Measurements from ENCODE around the gene DNAH7.

The DNAH7 gene

DNA sequence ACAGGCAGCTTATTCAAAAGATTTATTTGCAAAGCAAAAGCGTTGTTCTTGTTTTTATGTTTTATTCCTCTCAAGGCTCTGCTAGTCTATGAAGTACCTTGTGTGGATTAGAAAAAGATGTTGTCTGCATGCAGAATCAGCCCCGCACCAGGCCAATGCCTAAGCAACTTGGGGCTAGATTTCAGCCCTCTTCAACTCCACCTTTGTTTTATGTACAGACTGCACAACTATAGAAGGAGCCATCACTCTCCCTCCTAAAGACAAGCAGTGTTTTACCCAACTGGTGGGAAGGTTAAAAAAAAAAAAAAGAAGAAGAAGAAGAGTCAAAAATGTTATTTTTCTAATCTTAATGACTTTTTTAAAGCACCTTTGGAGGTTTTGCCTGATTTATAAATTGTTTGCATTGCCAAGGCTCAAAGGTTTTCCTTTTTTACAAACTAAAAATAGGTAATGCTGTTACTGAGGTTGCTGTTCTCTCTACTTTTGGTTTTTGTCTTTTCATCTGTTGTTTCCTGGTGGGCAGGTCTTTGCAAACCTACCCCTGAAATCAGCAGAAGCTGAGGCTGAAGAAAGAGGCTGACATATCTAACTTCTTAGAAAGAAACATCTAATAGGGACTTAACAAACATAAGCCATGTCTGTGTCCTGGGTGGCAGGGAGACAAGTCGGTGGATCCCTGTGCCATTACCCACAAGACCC, 247.6 kb downstream of the DNAH7 start:
- no peaks in the 10 kb centered on the region for H3K36me3 ChIP-seq (ENCODE audit: control insufficient read depth, low read depth, low read length)
- H3K4me3 ChIP-seq (ENCODE audit: low read length): no peak overlapping the region
- H3K9ac ChIP-seq (ENCODE audit: low read length): no peak overlapping the region
- no peaks in the 10 kb centered on the region for H3K27me3 ChIP-seq (ENCODE audit: control insufficient read depth, insufficient read depth, low read length)
- no peaks in the 10 kb centered on the region for H3K4me1 ChIP-seq (ENCODE audit: control insufficient read depth, low read depth, low read length)
- H3K9me3 ChIP-seq (ENCODE audit: control insufficient read depth, low read depth, low read length): no peaks in the 10 kb centered on the region
- H3K27ac ChIP-seq (ENCODE audit: low read length): no peak overlapping the region

DNA sequence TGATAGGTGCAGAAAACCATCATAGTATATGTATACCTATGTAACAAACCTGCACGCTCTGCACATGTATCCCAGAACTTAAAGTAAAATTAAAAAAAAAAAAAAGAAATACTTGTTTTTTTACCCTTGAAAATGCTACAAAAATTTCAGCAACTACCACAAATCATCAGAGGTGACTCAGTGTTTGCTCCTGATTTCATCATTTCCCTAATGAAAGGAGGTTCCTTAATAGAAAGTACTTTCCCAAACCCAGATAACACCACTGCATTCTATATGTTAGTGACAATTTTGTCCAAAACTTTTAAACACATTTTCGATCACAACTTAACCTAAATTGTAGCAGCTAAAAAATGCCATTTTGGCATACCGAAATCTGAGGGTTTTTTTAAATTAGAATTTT, 248.3 kb downstream of the DNAH7 start:
- no peaks in the 10 kb centered on the region for H3K9me3 ChIP-seq (ENCODE audit: control insufficient read depth, low read depth, low read length)
- no peak overlapping the region for H3K9ac ChIP-seq (ENCODE audit: low read length)
- no peaks in the 10 kb centered on the region for H3K36me3 ChIP-seq (ENCODE audit: control insufficient read depth, low read depth, low read length)
- H3K27me3 ChIP-seq (ENCODE audit: control insufficient read depth, insufficient read depth, low read length): no peaks in the 10 kb centered on the region
- H3K27ac ChIP-seq (ENCODE audit: low read length): no peak overlapping the region
- no peaks in the 10 kb centered on the region for H3K4me1 ChIP-seq (ENCODE audit: control insufficient read depth, low read depth, low read length)
- H3K4me3 ChIP-seq (ENCODE audit: low read length): no peak overlapping the region

DNA sequence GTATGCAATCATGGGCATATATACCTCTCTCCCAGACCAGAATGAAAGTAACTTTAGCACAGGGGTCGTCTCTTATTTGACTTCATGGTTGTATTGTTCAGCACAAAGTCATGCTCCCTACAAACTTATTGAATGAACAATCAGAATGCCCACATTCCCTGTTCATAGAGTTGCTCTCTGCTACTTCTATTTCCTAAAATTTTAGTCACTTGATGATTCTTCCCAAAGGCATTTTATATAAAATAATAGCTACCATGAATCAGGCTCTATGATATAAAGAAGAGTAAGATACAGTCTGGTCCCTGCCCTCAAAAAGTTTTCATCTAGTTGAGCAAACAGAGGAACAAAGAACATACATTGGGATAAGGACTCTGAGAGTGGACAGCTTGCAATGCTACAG, 249.4 kb downstream of the DNAH7 start:
- Histone ChIP-seq H3K4me1 (ENCODE audit: control insufficient read depth, low read depth, low read length) (no peaks in the 10 kb centered on the region), H3K9me3 (ENCODE audit: control insufficient read depth, low read depth, low read length) (no peaks in the 10 kb centered on the region), H3K9ac (ENCODE audit: low read length) (no peak overlapping the region), H3K27ac (ENCODE audit: low read length) (no peak overlapping the region), H3K36me3 (ENCODE audit: control insufficient read depth, low read depth, low read length) (no peaks in the 10 kb centered on the region), H3K4me3 (ENCODE audit: low read length) (no peak overlapping the region), H3K27me3 (ENCODE audit: control insufficient read depth, insufficient read depth, low read length) (no peaks in the 10 kb centered on the region)

DNA sequence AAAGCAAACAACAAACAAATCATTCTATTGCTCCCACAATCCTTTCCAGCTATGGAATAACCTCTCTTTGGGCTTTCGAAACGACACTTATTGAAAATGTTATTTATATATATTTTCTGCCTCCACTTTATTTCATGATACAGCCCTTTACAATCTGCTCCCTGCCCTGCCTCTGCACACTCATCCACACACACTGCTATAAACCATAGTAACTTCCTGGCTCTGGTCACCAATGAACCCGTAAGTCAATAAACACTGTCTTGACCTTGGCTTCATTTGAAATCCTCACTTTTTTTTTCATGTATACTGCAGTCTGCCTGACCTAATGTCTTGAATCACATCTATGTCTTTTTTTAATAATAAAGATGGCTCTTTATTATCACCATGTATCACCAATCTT, 250.1 kb downstream of the DNAH7 start:
- Histone ChIP-seq H3K4me3 (ENCODE audit: low read length) (no peak overlapping the region), H3K9ac (ENCODE audit: low read length) (no peak overlapping the region), H3K27me3 (ENCODE audit: control insufficient read depth, insufficient read depth, low read length) (no peaks in the 10 kb centered on the region), H3K27ac (ENCODE audit: low read length) (no peak overlapping the region), H3K36me3 (ENCODE audit: control insufficient read depth, low read depth, low read length) (no peaks in the 10 kb centered on the region), H3K4me1 (ENCODE audit: control insufficient read depth, low read depth, low read length) (no peaks in the 10 kb centered on the region), H3K9me3 (ENCODE audit: control insufficient read depth, low read depth, low read length) (no peaks in the 10 kb centered on the region)

DNA sequence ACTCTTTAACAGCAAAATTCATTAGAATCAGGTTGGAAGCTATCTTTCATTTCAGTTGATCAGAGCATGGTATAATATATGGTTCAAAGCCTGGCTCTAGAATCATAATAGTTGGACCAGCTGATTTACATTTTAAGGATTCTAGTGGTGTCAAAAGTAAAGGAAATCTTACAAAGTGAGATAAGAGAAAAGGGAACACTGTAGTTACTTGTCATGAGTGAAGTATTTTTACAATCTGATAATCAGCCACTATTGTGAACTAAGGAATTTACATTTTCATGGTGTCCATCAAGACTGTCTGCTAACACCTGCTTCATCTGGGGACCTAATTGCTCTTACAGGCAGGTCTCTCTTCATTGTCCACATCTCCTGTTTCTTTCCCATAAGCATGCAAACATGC, 250.5 kb downstream of the DNAH7 start:
- Histone ChIP-seq H3K9me3 (ENCODE audit: control insufficient read depth, low read depth, low read length) (no peaks in the 10 kb centered on the region), H3K4me3 (ENCODE audit: low read length) (no peak overlapping the region)

DNA sequence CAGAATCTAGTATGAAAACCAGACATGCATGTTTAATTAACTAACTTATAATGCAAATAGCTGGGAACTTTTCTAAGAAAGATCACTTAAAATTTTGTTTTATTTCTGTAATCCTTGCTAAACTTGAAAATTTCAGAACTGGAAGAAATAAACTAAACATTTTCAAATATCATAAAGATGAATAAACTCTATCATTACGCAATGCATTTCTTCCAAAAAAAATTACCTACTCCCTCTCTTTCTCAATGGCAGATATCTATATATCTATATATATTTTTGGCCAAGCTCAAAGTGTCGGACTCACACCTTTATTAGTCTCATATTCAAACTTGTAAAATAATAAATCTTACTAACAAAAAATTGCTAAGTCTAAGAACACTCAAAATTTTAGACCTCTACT, 253.6 kb downstream of the DNAH7 start:
- Histone ChIP-seq H3K36me3 (ENCODE audit: control insufficient read depth, low read depth, low read length) (no peaks in the 10 kb centered on the region), H3K27ac (ENCODE audit: low read length) (no peak overlapping the region)

More for the DNA sequence above, 250.5 kb downstream of the DNAH7 start:
- H3K27ac ChIP-seq (ENCODE audit: low read length): no peak overlapping the region
- no peaks in the 10 kb centered on the region for H3K4me1 ChIP-seq (ENCODE audit: control insufficient read depth, low read depth, low read length)
- no peak overlapping the region for H3K9ac ChIP-seq (ENCODE audit: low read length)
- H3K27me3 ChIP-seq (ENCODE audit: control insufficient read depth, insufficient read depth, low read length): no peaks in the 10 kb centered on the region
- H3K36me3 ChIP-seq (ENCODE audit: control insufficient read depth, low read depth, low read length): no peaks in the 10 kb centered on the region

DNA sequence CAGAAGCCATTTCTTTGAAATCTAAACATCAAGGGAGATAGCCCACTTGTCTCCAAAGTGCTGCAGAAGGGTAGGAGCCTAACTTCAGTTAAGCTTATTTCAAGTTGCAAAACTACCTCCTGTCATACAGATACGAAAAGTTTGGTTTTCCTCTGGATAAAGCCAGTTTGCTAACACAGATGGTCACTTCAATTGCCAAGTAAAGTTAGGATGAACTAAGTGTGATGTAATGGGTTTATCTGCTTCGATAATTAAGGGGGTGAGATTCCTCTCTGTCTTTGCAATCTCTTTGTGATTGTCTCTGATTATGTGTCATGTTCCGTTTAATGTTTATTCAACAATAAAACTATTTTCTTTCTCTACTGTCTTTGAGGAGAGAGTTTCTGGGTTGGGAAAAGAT, 255.2 kb downstream of the DNAH7 start:
- no peaks in the 10 kb centered on the region for H3K27me3 ChIP-seq (ENCODE audit: control insufficient read depth, insufficient read depth, low read length)
- H3K9ac ChIP-seq (ENCODE audit: low read length): no peak overlapping the region
- no peak overlapping the region for H3K4me3 ChIP-seq (ENCODE audit: low read length)
- no peaks in the 10 kb centered on the region for H3K9me3 ChIP-seq (ENCODE audit: control insufficient read depth, low read depth, low read length)
- peaks cover 15% of the 10 kb centered on the region for H3K4me1 ChIP-seq (ENCODE audit: control insufficient read depth, low read depth, low read length)
- no peak overlapping the region for H3K27ac ChIP-seq (ENCODE audit: low read length)
- no peaks in the 10 kb centered on the region for H3K36me3 ChIP-seq (ENCODE audit: control insufficient read depth, low read depth, low read length)

More for the DNA sequence above, 253.6 kb downstream of the DNAH7 start:
- Histone ChIP-seq H3K4me1 (ENCODE audit: control insufficient read depth, low read depth, low read length) (peaks cover 4% of the 10 kb centered on the region), H3K9ac (ENCODE audit: low read length) (no peak overlapping the region), H3K27me3 (ENCODE audit: control insufficient read depth, insufficient read depth, low read length) (no peaks in the 10 kb centered on the region), H3K4me3 (ENCODE audit: low read length) (no peak overlapping the region), H3K9me3 (ENCODE audit: control insufficient read depth, low read depth, low read length) (no peaks in the 10 kb centered on the region)

DNA sequence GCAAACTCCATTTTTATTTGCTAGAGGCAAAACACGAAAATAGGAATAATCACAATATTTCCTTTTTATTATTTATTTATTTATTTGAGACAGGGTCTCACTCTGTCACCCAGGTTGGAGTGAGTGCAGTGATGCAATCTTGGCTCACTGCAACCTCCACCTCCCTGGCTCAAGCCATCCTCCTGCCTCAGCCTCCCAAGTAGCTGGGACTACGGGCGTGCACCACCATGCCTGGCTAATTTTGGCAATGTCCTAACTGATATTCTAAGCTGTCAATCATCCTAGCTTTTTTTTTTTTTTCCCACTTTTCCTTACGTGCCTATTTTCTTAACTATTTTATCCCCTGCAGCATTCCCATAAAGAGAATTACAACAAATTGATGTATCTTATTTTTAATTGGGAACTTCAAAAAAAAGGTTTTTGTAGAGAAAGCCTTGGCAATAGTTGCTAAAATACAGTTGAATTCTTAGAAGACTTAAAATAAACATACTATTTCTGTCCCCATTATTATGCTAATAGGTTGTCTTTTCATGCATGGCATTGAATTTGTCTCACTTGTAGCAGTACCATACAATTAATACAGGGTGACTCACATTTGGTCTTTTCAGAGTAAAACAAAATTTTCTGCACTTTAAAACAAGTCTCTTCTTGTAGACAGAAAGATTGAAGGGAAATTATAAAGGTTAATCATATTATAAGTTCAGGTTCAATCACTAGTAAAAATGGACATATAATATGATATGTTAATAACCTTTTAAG, 258.1 kb downstream of the DNAH7 start:
- no peak overlapping the region for H3K4me3 ChIP-seq (ENCODE audit: low read length)

DNA sequence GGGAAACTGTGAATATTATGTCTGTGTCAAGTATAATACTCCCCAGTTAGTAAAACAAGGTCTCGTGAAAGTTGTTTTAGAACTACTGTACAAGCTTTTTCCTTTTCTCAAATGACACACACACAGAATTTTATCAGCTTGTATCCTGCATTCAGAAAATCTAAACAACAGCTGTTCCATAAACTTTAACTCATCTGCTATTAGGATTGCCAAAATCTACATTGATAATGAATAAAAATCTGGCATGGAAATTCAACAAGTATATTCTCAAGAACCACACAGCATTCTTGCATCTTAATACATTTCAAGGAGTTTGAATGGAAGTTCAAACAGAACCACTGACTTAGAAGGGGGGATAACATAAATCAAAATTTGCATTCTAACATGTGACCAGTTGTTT, 260.4 kb downstream of the DNAH7 start:
- no peaks in the 10 kb centered on the region for H3K9me3 ChIP-seq (ENCODE audit: control insufficient read depth, low read depth, low read length)
- no peak overlapping the region for H3K4me3 ChIP-seq (ENCODE audit: low read length)
- no peak overlapping the region for H3K9ac ChIP-seq (ENCODE audit: low read length)
- peaks cover 59% of the 10 kb centered on the region for H3K4me1 ChIP-seq (ENCODE audit: control insufficient read depth, low read depth, low read length)
- no peaks in the 10 kb centered on the region for H3K36me3 ChIP-seq (ENCODE audit: control insufficient read depth, low read depth, low read length)
- H3K27ac ChIP-seq (ENCODE audit: low read length): peak overlapping the region; percentile 18
- H3K27me3 ChIP-seq (ENCODE audit: control insufficient read depth, insufficient read depth, low read length): no peaks in the 10 kb centered on the region

More for the DNA sequence above, 258.1 kb downstream of the DNAH7 start:
- Histone ChIP-seq H3K4me1 (ENCODE audit: control insufficient read depth, low read depth, low read length) (peaks cover 36% of the 10 kb centered on the region), H3K27ac (ENCODE audit: low read length) (no peak overlapping the region), H3K36me3 (ENCODE audit: control insufficient read depth, low read depth, low read length) (no peaks in the 10 kb centered on the region), H3K9ac (ENCODE audit: low read length) (no peak overlapping the region), H3K27me3 (ENCODE audit: control insufficient read depth, insufficient read depth, low read length) (no peaks in the 10 kb centered on the region), H3K9me3 (ENCODE audit: control insufficient read depth, low read depth, low read length) (no peaks in the 10 kb centered on the region)

DNA sequence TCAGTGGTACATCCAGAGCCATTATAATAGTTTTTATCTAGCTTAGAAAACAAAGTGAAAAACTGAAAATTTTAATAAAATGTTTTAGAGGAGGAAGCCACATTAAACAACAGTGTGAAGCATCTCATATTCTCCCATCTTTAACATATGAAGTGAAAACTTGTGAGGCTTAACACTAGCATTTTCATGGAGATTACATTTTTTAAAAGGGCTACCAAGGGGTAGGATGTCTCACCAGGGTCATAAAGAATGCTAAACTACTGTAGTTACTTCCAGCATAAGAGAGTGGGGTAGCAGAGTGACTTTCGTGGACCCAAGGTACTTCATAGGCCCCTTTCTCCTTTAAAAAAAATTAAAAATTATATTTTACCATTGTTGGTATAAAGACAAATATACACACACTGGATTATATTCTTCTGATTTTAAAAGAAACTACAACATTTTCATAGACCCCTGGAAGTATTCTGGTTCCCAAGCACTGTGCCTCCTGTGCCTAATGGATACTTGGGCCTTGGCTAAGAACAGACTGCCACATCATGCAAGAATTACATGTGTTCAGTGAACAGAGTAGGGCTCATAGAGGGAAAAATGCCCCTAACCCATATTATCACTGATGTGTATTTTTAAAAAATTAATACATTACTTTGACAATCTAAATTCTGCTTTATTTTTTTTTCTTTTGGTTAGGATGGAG, 263.2 kb downstream of the DNAH7 start:
- Histone ChIP-seq H3K9ac (ENCODE audit: low read length) (peak overlapping the region; percentile 5), H3K4me1 (ENCODE audit: control insufficient read depth, low read depth, low read length) (peaks cover 57% of the 10 kb centered on the region), H3K4me3 (ENCODE audit: low read length) (peak overlapping the region; percentile 27), H3K27me3 (ENCODE audit: control insufficient read depth, insufficient read depth, low read length) (no peaks in the 10 kb centered on the region), H3K36me3 (ENCODE audit: control insufficient read depth, low read depth, low read length) (no peaks in the 10 kb centered on the region), H3K9me3 (ENCODE audit: control insufficient read depth, low read depth, low read length) (no peaks in the 10 kb centered on the region), H3K27ac (ENCODE audit: low read length) (peak overlapping the region; percentile 87)

DNA sequence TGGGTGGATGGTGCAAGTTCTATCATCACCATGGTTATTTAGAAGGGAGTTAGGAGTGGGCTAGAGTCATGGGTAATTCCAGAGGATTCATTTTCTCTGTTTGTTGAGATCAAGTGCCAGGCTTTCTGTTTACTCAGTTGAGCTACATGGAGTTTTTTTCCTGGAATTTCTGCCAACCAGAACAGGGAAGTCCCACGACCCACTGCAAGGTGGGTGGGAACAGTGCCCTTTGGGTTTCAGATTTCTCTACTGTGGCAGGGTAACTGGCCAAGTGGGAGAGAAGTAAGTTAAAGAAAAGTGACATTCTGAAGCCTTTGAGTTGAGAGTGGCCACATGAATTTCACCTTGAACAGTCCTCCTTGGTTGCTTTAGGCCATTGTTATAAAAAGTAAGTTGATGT, 272.8 kb downstream of the DNAH7 start:
- no peak overlapping the region for H3K9ac ChIP-seq (ENCODE audit: low read length)
- no peak overlapping the region for H3K4me3 ChIP-seq (ENCODE audit: low read length)
- no peaks in the 10 kb centered on the region for H3K4me1 ChIP-seq (ENCODE audit: control insufficient read depth, low read depth, low read length)
- no peaks in the 10 kb centered on the region for H3K36me3 ChIP-seq (ENCODE audit: control insufficient read depth, low read depth, low read length)
- H3K27me3 ChIP-seq (ENCODE audit: control insufficient read depth, insufficient read depth, low read length): no peaks in the 10 kb centered on the region
- no peaks in the 10 kb centered on the region for H3K9me3 ChIP-seq (ENCODE audit: control insufficient read depth, low read depth, low read length)
- no peak overlapping the region for H3K27ac ChIP-seq (ENCODE audit: low read length)
